CD14-positive monocyte (primary cell): Measurements from ENCODE around the gene EML4. TPM values are rescaled to one million over a fixed set of nuclear protein-coding genes. Genes with fewer than 3 reads are reported as not detected.
A peak's percentile ranks its signal among the peaks of the same experiment; 100 is the strongest.

ENCODE experiments used
- DNase-seq, 3 donors: peaks; one replicate each; pipeline ENCODE4 v3.0.0-alpha.2; 2011 to 2022
- H2AFZ ChIP-seq: 2 replicates; pipeline ENCODE4 v1.6.0; 2012; ENCODE audit warnings: mild to moderate bottlenecking, low read depth, low read length, inconsistent platforms; ENCODE audit not compliant: insufficient read depth, poor library complexity, severe bottlenecking
- H3K27ac ChIP-seq, 2 donors: 1 replicate in 1 of 2; 2 replicates in 1 of 2; pipeline ENCODE4 v1.5.1; 2012 to 2013; ENCODE audit warnings: low read length in 2 of 2, control low read depth in 1 of 2, inconsistent platforms in 1 of 2, low read depth in 1 of 2, mild to moderate bottlenecking in 1 of 2
- H3K27me3 ChIP-seq, 2 donors: one replicate each; pipeline versions ENCODE4 v1.6.0 to v1.6.1; 2011 to 2013; ENCODE audit warnings: low read length in 2 of 2; ENCODE audit not compliant: control insufficient read depth in 2 of 2, insufficient read depth in 2 of 2
- H3K36me3 ChIP-seq, 2 donors: replicated peaks in 1 of 2; 1 replicate in 1 of 2; 2 replicates in 1 of 2; pipeline versions ENCODE4 v1.5.1 to v1.6.1; 2012 to 2013; ENCODE audit warnings: low read length in 2 of 2, control low read depth in 1 of 2, inconsistent platforms in 1 of 2, mild to moderate bottlenecking in 1 of 2; ENCODE audit not compliant: insufficient read depth in 2 of 2, control insufficient read depth in 1 of 2
- H3K4me1 ChIP-seq, 2 donors: 1 replicate in 1 of 2; 2 replicates in 1 of 2; pipeline versions ENCODE4 v1.5.1 to v1.6.1; 2012 to 2013; ENCODE audit warnings: low read length in 2 of 2, control low read depth in 1 of 2, inconsistent platforms in 1 of 2, mild to moderate bottlenecking in 1 of 2, moderate library complexity in 1 of 2; ENCODE audit not compliant: insufficient read depth in 2 of 2, control insufficient read depth in 1 of 2
- H3K4me2 ChIP-seq: replicated peaks from 2 replicates; pipeline ENCODE3; 2012; ENCODE audit warnings: low read length, moderate library complexity, mild to moderate bottlenecking; ENCODE audit not compliant: poor library complexity, severe bottlenecking; ENCODE audit errors: extremely low read depth
- H3K4me3 ChIP-seq, 3 experiments: fragments of 200-600 bp in 1 of 3; sonication (generic) in 1 of 3; replicated peaks in 1 of 3; 1 replicate in 2 of 3; 2 replicates in 1 of 3; pipeline ENCODE4 v1.5.1; 2011 to 2013; ENCODE audit warnings: low read length in 3 of 3, mild to moderate bottlenecking in 3 of 3, control low read depth in 2 of 3, low read depth in 2 of 3, inconsistent platforms in 1 of 3, moderate library complexity in 1 of 3
- H3K79me2 ChIP-seq: 2 replicates; pipeline ENCODE4 v1.6.0; 2012; ENCODE audit warnings: mild to moderate bottlenecking, control low read depth, inconsistent platforms, low read length, moderate library complexity; ENCODE audit not compliant: insufficient read depth
- H3K9ac ChIP-seq: 2 replicates; pipeline ENCODE4 v1.6.0; 2017; ENCODE audit warnings: low read length, mild to moderate bottlenecking; ENCODE audit not compliant: insufficient read depth, poor library complexity, severe bottlenecking
- H3K9me3 ChIP-seq, 2 donors: replicated peaks in 1 of 2; 1 replicate in 1 of 2; 2 replicates in 1 of 2; pipeline versions ENCODE4 v1.5.1 to v1.6.1; 2012 to 2013; ENCODE audit warnings: low read length in 2 of 2, control low read depth in 1 of 2; ENCODE audit not compliant: control insufficient read depth in 1 of 2, insufficient read depth in 1 of 2
- H4K20me1 ChIP-seq: 2 replicates; pipeline ENCODE4 v1.6.0; 2012; ENCODE audit warnings: mild to moderate bottlenecking, low read length, control low read depth, moderate library complexity; ENCODE audit not compliant: insufficient read depth
- H3K27ac Mint-ChIP-seq, 7 donors: one replicate each; pipeline ENCODE4 v1.8.0; 2020; ENCODE audit warnings: mild to moderate bottlenecking in 7 of 7, mixed read lengths in 7 of 7, moderate library complexity in 6 of 7, inconsistent platforms in 2 of 7
- H3K27me3 Mint-ChIP-seq, 3 donors: one replicate each; pipeline ENCODE4 v1.8.0; 2021 to 2022; ENCODE audit warnings: low read depth in 3 of 3, mild to moderate bottlenecking in 3 of 3, mixed read lengths in 3 of 3, moderate library complexity in 3 of 3, inconsistent platforms in 1 of 3
- H3K36me3 Mint-ChIP-seq, 2 donors: one replicate each; pipeline ENCODE4 v1.8.0; 2020; ENCODE audit warnings: mixed read lengths in 2 of 2, inconsistent platforms in 1 of 2, mild to moderate bottlenecking in 1 of 2
- H3K4me1 Mint-ChIP-seq: one replicate; pipeline ENCODE4 v1.8.0; 2020; ENCODE audit warnings: mild to moderate bottlenecking, mixed read lengths
- H3K4me3 Mint-ChIP-seq, 2 donors: one replicate each; pipeline ENCODE4 v1.8.0; 2020; ENCODE audit warnings: mild to moderate bottlenecking in 2 of 2, mixed read lengths in 2 of 2, moderate library complexity in 1 of 2
- H3K9me3 Mint-ChIP-seq, 7 donors: one replicate each; pipeline ENCODE4 v1.8.0; 2020 to 2022; ENCODE audit warnings: mixed read lengths in 7 of 7, mild to moderate bottlenecking in 6 of 7, moderate library complexity in 6 of 7, inconsistent platforms in 2 of 7
- WGBS: methylation state at CpG from one replicate; pipeline ENCODE4 v1.1.5; 2013; ENCODE audit warnings: missing lambda C conversion rate; ENCODE audit not compliant: insufficient coverage; 5-methylcytosine and 5-hydroxymethylcytosine counted together
- intact Hi-C, 2 donors: fragments of 100-400 bp; cut with micrococcal nuclease; formaldehyde crosslinking; loops; one replicate each; pipeline versions ENCODE4 v1.15.0 to v1.15.1; 2023
- polyA plus RNA-seq, 3 donors: library from polyadenylated mRNA; depleted of rRNA in 1 of 3; unstranded in 2 of 3; stranded (reverse) in 1 of 3; fragments of 300-500 nt in 2 of 3; fragments of >200 nt in 1 of 3; fragmentation: Illumina TruSeq in 2 of 3; gene quantifications; 1 replicate in 2 of 3; 2 replicates in 1 of 3; pipeline ENCODE4 v1.2.3, GENCODE V29; 2012 to 2021
- TF ChIP-seq, protein P1 (sequence below): fragments of 200-600 bp; IDR thresholded peaks from one replicate; pipeline ENCODE4 v1.8.0; 2022; ENCODE audit warnings: antibody characterized with exemption, mild to moderate bottlenecking

EML4 gene
- polyA plus RNA-seq, 3 donors, result 11.5 to 24.3 (median 15.0) TPM

- Mint-ChIP-seq H3K9me3 (peaks cover 0 to 13% (median 0%) of the 10 kb centered on the region in 7 donors), H3K4me3 (no peak overlapping the region), H3K4me1 (peaks cover 2% of the 10 kb centered on the region), H3K27ac (no peak overlapping the region), H3K36me3 (peaks cover 63 to 75% of the 10 kb centered on the region in 2 donors), H3K27me3 (peaks cover 0 to 3% (median 0%) of the 10 kb centered on the region in 3 donors)
- Histone ChIP-seq H2AFZ (no peak overlapping the region), H3K4me1 (no peaks in the 10 kb centered on the region), H4K20me1 (peaks cover 40% of the 10 kb centered on the region), H3K4me3 (no peak overlapping the region), H3K9ac (no peak overlapping the region), H3K9me3 (no peaks in the 10 kb centered on the region), H3K27me3 (no peaks in the 10 kb centered on the region), H3K36me3 (peaks cover 21 to 89% of the 10 kb centered on the region in 2 donors), H3K79me2 (peaks cover 4% of the 10 kb centered on the region), H3K27ac (no peak overlapping the region), H3K4me2 (no peak overlapping the region)
- intact Hi-C loops, result no loop called here
- 100% methylated on average over 2 of the region's 5 CpGs for WGBS
- DNase-seq, result no peak
- TF ChIP-seq, protein P1, sequence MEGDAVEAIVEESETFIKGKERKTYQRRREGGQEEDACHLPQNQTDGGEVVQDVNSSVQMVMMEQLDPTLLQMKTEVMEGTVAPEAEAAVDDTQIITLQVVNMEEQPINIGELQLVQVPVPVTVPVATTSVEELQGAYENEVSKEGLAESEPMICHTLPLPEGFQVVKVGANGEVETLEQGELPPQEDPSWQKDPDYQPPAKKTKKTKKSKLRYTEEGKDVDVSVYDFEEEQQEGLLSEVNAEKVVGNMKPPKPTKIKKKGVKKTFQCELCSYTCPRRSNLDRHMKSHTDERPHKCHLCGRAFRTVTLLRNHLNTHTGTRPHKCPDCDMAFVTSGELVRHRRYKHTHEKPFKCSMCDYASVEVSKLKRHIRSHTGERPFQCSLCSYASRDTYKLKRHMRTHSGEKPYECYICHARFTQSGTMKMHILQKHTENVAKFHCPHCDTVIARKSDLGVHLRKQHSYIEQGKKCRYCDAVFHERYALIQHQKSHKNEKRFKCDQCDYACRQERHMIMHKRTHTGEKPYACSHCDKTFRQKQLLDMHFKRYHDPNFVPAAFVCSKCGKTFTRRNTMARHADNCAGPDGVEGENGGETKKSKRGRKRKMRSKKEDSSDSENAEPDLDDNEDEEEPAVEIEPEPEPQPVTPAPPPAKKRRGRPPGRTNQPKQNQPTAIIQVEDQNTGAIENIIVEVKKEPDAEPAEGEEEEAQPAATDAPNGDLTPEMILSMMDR, result no peak
These were observed 168.2 kb downstream of the EML4 start for GRCh38 chr2:42337356-42337820.

DNA sequence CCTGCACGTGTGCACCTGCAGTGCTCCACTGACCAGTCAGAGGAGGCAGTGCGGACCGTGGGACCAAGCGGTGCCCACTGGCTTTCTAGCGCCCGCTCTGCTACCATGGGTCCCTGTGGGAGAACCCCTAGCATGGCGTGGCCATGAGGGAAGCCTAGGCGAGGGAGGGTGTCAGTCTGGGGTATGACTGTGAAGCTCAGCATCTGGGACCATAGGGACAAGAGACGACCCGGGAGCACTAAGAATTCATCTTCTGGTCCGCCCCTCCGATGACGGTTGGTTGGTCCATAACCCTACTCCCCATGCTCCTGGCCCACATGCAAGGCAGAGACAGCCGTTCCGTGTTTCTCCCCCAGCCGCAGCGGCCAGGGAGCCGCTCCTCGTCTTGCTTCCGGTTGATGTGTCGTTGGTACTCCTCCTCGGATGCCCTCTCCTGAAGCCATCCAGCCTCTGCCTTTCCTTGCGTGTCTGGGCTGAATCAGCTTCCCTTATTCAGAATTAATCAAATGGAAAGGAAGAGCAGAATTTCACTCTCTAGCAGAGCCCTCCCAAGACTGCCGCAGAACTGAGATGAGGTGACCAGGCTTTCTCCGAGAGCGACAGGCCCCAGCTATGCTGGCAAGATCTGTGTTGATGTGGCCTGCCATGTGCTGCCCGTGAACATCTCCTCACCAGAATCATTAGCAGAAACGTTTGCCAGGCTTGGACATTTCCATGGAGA, 168.9 kb downstream of the EML4 start:
- Histone ChIP-seq H3K4me2 (no peak overlapping the region), H3K4me1 (no peaks in the 10 kb centered on the region), H4K20me1 (peaks cover 46% of the 10 kb centered on the region), H3K27ac (no peak overlapping the region), H2AFZ (no peak overlapping the region), H3K4me3 (no peak overlapping the region), H3K79me2 (peaks cover 7% of the 10 kb centered on the region), H3K27me3 (no peaks in the 10 kb centered on the region), H3K9ac (no peak overlapping the region), H3K36me3 (peaks cover 16 to 89% of the 10 kb centered on the region in 2 donors), H3K9me3 (no peaks in the 10 kb centered on the region)
- peaks cover 0 to 13% (median 0%) of the 10 kb centered on the region in 7 donors for H3K9me3 Mint-ChIP-seq
- 95% methylated on average over 20 of the region's 28 CpGs for WGBS
- H3K4me3 Mint-ChIP-seq, result no peak overlapping the region
- TF ChIP-seq, protein P1, result no peak
- H3K27me3 Mint-ChIP-seq, result peaks cover 0 to 3% (median 0%) of the 10 kb centered on the region in 3 donors
- intact Hi-C loops, result no loop called here
- H3K4me1 Mint-ChIP-seq, result peaks cover 2% of the 10 kb centered on the region
- no peak for DNase-seq
- peak overlapping the region in 2 of 7 donors; percentile 12 to 59 for H3K27ac Mint-ChIP-seq
- H3K36me3 Mint-ChIP-seq, result peaks cover 59 to 73% of the 10 kb centered on the region in 2 donors
